ENCODE data around the gene MYADML2.

MYADML2 gene

DNA sequence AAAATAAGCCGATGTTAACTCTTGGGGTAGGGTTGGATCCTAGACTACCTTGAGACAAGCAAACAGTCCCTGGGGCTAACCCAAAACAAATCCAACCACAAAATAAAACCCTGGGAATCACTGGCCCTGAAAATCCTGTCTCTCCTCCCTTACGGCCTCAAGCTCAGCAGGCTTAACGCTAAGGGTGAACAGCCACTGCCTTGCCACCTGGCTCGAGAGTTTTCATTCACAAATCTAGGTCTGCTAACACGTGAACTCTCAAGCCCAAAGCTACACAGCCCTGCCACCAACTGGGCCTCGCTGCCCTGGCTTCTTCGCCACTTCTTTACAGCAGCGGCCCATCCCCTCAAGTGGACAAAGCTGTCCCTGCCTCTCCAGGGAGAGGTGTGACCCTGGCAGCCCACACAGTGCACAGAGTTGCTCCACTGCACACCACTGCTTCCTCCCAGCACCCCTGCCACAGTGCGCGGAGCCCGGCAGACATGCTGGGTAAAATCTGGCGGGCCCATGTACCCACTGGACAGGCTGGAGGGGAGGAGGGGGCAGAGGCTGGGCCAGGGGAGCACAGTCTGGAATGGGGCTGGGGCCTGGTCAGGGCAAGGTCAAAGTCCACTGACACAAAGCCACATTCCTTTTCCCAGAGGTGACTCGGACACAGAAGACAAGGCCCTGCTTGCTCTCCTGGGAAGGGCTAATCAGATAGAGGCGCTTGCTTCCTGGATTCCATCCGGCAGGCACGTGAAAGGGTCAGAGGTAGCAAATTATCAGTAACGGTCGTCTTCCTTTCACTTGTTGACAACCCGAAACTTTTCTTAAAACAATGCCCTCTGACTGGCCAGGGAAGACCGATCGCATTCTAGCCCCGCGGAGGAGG lies 36.8 kb downstream of the MYADML2 start:
- DNase-seq, result no peak

DNA sequence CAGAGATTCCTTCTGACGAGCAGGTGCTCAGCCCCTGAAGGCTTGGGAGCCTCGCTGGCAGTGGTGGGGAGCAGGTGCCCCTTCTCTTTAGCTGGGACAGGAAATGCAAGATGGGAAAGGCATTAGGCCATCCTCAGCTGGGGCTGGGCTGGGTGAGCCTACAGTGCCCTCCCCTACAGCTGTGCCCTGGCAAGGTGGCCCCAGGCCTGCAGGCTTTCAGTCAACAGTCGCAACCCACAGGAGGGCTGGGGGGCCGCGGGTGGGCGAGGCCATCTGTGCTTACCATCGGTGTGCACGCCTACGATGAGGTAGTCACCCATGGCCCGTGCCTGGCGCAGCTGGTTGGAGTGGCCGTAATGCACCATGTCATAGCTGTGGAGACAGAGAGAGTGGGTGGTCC lies 37.8 kb downstream of the MYADML2 start:
- DNase-seq, result no peak

DNA sequence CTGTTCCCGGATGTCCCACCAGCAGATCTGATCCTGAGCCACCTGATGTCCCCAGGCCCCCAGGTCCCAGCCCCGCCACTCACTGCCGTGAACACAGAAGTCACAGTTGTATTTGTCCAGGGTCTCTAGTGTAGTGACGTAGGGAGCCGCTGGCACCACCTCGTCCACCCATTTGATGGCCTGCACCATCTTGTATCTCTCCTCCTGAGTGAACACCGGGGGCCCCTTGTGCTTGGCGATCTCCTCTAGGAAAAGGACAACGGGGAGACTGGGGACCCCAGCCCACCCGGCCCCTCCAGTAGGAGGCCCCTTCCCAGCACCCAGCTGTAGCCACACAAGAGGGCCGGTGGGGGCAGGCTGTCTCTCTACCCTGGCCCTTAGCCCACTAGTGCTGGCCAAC lies 38.2 kb downstream of the MYADML2 start:
- DNase-seq, result no peak

DNA sequence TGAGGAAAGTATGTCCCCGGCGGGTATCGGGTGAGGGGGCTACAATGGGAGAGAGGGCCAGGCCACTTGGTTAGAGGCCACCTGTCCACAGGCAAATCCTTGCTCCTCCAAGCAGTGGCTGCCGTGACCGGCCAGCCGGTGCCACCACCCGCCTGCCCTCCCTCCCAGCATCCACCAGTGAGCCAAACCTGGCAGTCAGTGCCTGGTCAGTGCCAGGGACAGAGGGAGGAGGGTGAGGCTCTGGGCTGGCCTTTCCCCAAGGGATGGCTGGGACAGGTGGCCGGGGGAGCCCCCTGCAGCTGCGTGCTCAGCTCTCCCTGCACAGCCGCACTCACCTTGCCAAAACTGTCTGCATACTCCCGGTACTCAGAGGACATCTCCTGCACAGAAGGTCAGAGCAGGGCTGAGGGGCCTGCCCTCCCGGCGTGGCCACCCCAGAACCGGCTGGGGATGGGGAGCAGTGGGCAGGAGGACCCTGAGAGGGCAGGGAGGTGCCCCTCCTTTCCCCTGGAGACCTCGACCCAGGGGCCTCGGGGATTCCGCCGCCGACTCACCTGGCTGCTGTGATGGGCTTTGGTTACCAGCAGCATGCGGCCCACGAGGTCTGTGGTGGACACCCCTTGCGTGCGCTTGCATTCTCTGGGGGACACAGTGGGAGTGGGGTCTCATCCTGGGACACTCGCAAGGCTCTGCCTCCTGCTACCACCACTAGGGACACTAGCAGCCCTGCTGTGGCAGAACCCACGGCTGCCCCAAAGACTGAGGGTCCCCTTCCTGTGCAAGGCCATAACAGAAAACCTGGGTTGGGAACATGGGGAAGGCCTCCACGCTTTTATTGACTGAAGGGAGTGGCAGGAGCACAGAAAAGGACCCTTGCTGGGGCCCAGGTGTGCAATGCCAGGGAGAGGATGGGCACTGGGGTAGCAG lies 39.6 kb downstream of the MYADML2 start:
- DNase-seq, result no peak

DNA sequence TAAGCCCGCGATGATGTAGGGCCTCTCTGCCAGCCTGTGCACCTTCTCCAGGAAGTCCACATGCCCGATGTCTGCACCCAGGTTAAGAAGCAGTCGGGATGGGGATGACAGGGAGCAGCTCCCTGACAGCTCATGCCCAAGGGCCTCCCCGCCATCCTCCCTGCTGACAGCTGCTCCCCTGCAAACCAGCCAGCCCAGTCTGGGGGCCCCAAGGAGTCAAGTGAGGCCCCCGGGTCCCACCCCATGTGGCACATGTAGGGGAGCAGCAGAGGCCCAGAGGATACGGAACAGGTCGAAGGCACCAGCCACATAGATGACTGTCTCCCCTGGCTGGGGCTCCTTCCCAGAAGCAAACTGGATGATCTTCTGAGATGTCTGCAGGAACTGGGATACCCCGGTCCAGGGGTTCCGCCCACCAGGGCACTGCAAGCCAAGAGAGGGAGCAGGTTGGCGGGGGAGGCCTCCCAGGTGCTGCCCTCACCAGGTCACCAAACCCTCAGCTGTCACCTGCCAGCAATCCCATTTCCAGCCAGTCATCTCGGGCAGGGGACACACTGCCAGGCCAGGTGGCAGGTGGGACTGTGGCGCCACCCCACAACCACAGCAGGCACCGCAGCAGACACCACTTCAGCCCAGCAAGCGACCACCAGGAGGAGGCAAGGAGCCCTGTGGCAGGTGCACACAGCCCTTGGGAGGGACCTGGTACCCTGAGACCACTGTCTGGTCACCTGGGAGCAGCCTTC lies 40.4 kb downstream of the MYADML2 start:
- DNase-seq, result no peak

DNA sequence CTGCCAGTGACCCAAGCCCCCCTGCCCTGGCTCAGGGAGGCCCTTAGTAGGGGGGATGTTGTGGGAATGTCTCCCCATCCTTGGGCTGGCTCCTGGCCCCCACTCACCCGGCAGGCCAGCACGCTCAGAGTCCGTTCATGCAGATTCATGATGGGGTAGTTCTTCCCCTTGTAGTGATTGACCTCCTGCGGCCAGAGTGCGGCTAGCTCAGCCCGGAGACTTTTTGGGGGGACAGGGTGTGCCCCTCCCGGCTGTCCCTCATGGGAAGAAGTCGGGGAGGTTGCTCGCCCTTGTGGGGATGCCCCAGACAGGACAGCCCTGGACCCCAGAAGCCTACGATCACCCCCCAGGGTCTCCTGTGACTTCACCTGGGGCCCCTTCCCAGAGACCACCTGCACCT lies 41.0 kb downstream of the MYADML2 start:
- DNase-seq, result no peak

DNA sequence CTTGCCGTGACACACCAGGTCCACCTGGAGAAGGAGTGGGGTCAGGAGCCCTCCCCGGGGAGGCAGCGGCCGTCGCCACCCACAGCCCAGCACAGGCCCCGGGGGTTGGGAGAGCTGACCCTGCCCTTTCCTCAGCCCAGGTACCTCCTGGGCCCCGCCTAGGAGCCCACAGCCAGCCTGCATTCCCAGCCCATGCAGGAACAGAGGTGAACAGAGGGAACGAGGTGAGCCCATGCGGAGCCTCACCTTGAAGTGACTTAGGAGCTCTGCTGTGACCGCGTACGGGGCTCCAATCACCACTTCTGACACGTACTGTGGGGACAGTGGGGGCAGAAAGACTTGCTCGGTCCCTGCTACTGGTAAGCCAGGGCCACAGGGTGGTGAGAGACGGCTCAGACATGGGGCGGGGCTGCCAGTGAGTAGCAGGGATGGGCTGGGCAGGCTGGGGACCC lies 41.6 kb downstream of the MYADML2 start:
- no peak for DNase-seq

DNA sequence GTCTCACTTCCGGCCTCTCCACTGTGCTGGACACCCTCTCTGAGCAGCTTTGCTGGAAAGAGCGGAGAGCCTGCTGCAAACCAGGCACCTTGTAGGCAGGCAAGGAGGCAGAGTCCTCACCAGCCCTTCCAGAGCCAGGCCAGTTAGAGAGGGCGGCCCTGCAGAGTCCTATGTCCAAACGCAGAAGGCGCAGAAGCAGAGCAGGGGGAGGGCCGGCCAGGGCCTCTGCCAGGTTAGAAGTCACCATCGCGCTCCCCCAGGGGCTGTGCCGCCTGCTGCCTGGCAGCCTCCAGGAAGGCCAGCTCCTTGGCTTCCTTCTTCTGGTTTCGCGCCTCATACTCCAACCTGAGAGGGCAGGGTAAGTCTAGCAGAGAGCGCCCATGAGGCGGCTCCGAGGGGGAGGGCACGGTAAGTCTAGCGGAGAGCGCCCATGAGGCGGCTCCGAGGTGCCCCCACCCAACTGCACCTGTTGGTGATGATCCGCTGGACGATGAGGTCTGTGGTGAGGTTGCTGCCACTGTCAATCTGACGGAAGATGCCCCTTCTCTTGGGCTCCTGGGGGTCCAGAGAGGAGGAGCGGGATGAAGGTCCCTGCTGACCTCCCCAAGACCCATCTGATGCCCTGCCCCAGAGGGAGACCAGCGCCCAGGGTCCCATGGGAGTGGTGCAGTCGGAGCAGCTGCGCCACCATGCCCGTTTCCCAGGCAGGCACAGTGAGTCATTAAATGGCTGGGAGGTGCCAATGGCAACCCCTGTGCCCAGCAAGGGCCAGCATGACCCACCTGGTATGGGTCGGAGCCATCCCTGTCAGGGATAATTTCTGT lies 42.2 kb downstream of the MYADML2 start:
- DNase-seq, result no peak

DNA sequence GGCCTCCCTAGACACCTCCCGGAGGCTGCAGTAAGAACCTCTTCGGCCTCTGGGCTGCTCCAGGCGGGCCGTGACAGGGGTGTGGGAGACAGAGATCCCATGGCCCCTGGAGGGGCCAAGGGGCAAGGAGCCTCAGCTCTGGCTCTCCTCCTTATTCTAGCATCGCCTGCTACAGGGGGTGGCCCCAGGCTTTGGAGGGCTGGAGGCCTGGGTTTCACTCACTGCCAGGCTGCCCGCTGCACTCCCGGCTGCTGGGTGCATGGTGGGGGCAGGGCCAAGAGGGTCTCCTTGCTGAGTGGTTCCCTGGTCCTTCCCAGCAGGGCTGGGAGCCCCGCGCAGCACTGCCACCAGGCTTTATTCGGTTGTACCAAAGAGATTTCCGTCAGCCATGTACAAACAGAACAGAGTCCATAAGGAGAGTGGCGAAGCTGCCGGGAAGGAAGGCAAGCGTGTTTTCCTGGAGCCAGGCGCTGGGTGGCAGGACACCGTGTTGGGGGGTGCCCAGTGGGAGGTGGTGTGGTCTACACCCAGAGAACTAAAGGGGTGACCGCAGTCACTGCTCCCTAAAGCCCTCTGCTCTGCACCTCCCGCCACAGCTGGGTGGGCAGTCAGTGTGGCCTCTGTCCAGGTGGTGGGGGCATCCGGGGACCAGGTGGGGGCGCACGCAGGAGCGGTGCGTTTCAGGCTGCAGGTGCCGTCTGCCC lies 43.0 kb downstream of the MYADML2 start:
- DNase-seq, result no peak

DNA sequence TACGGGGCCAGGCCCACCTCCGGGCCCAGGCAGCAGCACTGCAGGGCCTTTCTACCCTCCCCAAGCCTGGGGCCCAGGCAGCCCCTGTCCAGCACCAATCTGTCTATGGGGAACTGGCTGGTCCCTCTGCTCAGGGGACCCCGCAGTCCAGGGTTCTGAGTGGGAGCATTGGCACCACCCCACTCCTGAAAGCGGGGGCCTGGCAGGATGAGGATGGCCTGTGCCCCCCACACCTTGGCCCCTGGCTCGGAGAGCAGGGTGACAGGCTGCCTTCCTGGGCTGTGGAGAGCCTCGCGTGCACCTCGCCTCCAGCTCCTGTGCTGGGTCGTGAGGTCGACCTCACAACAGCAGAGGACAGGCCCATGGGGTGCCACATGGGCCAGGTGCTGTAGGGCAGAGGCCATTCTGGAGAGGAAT lies 43.6 kb downstream of the MYADML2 start:
- no peak for DNase-seq

DNA sequence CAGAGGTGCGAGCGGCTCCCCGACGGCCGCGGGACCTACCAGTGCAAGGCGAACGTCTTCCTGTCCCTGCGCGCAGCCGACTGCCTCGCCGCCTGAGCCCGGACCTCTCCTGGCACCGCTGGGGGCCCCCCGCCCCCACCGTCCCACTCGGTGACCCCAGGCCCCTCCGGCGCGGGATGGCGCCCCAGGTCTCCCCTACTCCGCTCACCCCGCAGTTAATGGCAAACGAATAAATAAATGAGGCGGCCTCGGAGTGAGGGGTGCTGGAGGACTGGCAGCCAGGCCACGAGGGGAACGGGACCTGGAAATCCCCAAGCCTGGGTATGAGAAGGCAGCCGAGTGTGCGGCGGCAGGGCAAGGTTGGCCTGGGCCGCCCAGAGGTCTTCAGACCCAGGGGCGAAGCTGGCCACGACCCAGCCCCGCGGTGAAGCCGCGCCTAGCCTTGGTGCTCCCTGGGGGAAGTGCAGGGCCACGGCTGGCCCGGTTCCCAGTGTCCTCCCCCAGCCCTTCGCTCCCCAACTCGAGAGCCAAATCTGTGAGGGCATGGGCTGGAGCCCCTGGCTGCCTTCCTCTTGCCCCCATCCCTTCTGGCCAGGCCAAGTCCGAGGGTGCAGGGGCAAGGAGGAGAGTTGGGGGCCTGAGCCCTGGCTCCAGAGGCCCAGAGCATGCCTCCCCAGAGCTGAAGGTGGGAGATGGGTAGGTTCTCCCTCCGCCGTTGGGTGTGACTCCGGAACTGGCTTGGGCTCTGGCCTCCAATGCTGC lies 44.2 kb downstream of the MYADML2 start:
- no peak for DNase-seq

DNA sequence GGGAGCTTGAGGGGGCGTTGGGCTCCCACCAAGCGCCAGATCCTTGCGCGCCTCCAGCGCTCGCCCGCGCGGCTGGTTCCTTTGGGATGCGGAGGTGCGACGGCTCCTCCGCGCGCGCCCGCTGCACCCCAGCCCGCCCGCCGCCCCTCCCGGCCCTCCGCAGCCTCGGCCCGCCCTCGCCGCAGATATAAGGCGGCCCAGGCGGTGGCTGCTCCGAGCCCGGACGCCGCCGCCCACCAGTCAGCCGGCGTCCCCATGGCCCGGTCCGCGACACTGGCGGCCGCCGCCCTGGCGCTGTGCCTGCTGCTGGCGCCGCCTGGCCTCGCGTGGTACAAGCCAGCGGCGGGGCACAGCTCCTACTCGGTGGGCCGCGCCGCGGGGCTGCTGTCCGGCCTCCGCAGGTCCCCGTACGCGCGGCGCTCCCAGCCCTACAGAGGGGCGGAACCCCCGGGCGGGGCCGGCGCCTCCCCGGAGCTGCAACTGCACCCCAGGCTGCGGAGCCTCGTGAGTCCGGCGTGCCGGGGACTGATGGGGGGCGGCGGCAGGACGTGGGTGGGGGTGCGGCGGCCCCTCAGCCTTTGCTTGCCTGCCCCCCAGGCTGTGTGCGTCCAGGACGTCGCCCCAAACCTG lies 44.9 kb downstream of the MYADML2 start, which contains the start of gene NPB:
NPB (plus strand) TSS at position 216 of the 630 bp plus-strand sequence; CDS start at position 256, 40 bp downstream.
- no peak for DNase-seq

DNA sequence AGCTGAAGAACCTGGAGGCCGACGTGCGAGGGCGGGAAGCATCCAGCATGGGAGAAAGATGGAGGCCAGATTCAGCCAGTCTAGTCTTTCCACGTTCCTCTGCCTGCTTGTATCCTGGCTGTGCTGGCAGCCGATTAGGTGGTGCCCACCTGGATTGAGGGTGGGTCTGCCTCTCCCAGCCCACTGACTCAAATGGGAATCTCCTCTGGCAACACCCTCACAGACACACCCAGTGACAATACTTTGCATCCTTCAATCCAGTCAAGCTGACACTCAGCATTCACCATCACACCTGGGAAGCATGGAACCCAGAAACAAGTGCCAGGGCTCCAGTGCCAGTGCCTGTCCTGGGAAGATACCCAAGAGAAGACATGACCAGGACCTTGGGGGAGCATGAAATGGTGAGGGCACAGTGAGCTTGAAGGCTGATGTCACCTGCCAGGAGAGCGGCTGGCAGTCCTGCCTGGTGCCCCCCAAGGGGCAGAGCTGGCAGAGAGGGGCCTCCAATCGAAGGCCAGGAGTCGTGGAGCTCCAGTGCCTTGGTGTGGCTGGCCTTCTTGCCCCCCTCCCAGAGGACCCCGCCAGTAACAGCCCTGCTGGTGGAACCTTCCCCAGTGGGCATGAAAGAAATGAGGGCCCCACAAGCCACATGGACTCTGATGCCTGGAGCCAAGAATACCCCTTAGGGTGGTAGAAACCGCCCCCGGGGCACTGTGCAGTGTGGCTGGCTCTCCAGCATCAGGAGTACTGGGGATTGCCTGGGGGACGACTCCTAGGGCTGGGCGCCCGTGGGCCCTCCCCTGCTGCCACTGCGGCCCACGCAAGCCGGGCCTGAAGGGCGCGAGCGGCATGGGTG lies 45.6 kb downstream of the MYADML2 start:
- DNase-seq, result no peak

DNA sequence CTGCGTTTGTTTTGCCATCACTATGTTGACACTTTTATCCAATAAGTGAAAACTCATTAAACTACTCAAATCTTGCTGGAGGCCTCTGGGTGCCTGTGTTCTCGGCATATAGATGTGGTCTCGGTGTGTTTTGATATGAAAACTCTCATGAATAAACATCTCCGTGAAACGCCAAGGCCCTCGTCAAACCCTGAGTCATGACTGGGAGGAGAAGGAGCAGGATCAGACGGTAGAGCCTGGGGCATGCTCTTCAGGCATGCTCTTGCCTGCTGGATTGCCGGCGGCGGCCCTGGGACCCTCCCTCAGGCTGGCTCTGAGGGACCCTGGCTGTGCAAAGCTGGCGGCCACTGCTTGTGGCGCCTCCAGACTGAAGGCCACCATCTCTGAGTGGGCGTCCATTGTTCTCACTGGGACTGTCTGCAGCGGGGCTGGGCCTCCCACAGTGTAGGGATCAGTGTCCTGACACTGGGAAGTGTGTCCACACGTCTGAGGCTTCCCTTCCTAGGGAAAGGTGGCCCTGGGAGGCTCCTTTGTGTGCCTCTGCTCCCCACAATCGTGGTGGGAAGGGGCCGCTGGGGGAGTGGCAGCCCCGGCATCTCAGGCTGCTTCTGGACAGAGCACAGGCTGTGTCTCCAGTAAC lies 46.7 kb downstream of the MYADML2 start:
- no peak for DNase-seq

DNA sequence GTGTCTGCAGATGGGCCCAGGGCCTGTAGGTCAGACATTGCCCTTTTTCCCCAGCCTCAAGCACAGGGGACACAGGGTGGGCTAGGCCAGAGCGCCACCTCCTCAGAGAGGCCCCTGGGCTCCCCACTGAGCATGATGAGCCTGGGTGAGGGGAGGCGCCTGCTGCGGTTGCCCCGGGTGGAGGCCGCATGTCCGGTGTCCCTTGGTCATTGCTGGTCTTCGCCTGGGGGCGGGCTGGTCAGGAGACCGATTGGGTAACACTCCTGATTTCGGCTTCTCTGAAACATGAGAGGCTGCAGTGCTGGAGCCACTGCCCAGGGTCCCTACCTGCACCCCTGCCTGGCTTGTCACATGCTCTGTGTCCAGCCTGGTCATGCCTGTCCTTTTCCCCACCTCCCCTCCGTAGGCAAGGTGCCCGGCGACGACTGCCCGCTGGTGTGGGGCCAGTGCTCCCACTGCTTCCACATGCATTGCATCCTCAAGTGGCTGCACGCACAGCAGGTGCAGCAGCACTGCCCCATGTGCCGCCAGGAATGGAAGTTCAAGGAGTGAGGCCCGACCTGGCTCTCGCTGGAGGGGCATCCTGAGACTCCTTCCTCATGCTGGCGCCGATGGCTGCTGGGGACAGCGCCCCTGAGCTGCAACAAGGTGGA lies 47.4 kb downstream of the MYADML2 start:
- DNase-seq, result no peak

DNA sequence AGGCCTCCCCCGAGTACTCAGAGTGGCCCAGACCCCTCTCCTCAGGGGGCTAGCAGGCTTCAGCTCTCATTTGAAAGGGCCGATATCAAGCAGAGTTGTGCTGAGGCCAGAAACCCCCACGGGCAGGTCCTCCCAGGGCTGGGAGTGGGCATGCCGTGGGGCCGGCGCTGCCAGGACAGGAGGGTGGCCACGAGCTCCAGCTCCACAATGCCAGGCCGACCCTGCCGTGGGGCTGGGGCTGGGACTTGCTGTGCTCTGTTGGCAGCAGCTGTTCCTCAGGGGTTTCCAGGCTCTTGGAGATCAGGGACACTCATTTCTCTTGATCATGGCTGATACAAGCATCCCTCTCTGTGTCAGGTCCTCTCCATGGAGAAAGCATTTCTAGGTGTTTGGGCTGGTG lies 48.1 kb downstream of the MYADML2 start:
- no peak for DNase-seq

DNA sequence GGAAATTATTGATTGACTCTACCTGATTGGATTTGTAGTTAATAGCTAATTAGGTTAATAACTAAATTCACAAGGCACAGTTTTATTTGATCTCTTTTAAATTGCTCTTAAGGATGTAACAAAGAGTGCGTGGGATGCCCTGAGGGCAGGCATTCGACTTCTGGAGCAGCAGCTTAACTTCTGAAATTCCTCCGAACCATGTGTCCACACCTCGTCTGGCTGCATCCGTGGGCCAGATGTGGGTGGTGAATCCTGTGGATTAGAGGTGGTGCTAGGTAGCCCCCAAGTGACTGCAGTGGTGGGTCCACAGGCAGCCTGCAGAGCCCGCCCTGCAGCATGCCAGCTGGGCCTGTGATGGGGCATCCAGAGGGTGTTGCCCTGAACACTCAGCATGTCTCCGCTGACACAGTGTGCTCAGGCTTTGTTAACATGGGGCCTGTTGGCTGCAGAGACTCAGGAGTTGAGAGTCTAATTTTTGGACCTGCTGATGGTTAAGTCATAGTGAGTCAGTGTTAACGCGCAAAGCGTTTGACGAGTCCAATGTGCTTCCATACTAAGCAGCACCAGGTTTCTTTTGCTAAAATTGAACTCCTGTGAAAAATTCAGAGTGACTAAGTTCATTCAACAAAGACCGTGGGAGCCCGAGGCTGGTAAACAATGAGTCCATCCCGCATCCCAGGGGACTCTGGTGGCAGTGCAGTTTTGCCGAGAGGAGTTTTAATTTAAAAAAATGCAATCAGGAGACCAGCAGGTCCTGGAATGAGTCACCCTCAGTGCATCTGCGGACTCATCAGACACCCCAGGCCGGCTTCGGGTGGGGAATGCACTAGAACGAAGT lies 48.8 kb downstream of the MYADML2 start:
- no peak for DNase-seq

All from NCI-H187 treated with DMSO at 0.1 percent for 48 hours (cell line).